HCT116 (cell line): ENCODE data around the gene CRY1.

Experiments
- CBX3 ChIP-seq: IDR thresholded peaks from 2 replicates; pipeline ENCODE4 v1.6.1; 2012; ENCODE audit warnings: low read depth
- CEBPB ChIP-seq: IDR thresholded peaks from 2 replicates; pipeline ENCODE4 v1.6.1; 2012; ENCODE audit warnings: low read depth
- CTCF ChIP-seq, 3 experiments: fragments of 200-600 bp in 1 of 3; sonication (generic) in 1 of 3; IDR thresholded peaks in 2 of 3; conservative IDR thresholded peaks in 1 of 3; 2 replicates each; pipeline ENCODE4 v1.5.1; 2012 to 2017; ENCODE audit warnings: low read depth in 2 of 3, low read length in 2 of 3, antibody characterized with exemption in 1 of 3, borderline replicate concordance in 1 of 3, control low read depth in 1 of 3, mild to moderate bottlenecking in 1 of 3, mixed read lengths in 1 of 3, mixed run types in 1 of 3, moderate library complexity in 1 of 3; ENCODE audit not compliant: insufficient read depth in 1 of 3
- EZH2 ChIP-seq: fragments of 200-600 bp; sonication (generic); IDR thresholded peaks from 2 replicates; pipeline ENCODE4 v1.6.1; 2017; ENCODE audit warnings: antibody characterized with exemption, mixed run types
- EZH2phosphoT487 ChIP-seq: fragments of 200-600 bp; IDR thresholded peaks from 2 replicates; pipeline ENCODE4 v1.6.1; 2018; ENCODE audit warnings: antibody characterized with exemption, borderline replicate concordance
- FOSL1 ChIP-seq: IDR thresholded peaks from 2 replicates; pipeline ENCODE4 v1.6.1; 2012; ENCODE audit warnings: low read depth
- POLR2A ChIP-seq: IDR thresholded peaks from 2 replicates; pipeline ENCODE4 v1.7.0; 2011; ENCODE audit warnings: borderline replicate concordance; ENCODE audit not compliant: insufficient read depth, insufficient read length; ENCODE audit errors: extremely low read depth
- POLR2AphosphoS5 ChIP-seq: IDR thresholded peaks from 2 replicates; pipeline ENCODE4 v1.6.1; 2011; ENCODE audit warnings: mild to moderate bottlenecking, low read depth, low read length, moderate library complexity
- SP1 ChIP-seq: IDR thresholded peaks from 2 replicates; pipeline ENCODE4 v1.6.1; 2012; ENCODE audit warnings: low read depth
- TCF7L2 ChIP-seq: IDR thresholded peaks from 2 replicates; pipeline ENCODE4 v1.7.0; 2011; ENCODE audit warnings: borderline replicate concordance, inconsistent platforms; ENCODE audit not compliant: insufficient read depth, insufficient read length; ENCODE audit errors: extremely low read depth
- ZNF274 ChIP-seq: fragments of 200-500 bp; sonication (Bioruptor generic); IDR thresholded peaks from 2 replicates; pipeline ENCODE4 v1.6.1; 2014; ENCODE audit warnings: mild to moderate bottlenecking, low read depth, low read length, inconsistent platforms

- TF ChIP-seq CTCF (IDR thresholded peaks at IDR 0.05 in 2 of 3, conservative IDR thresholded peaks at IDR 0.05 in 1 of 3; ENCODE audit: borderline replicate concordance in 1 of 3, insufficient read depth in 1 of 3, low read depth in 2 of 3, low read length in 2 of 3): no peak
- no peak for TF ChIP-seq FOSL1
- no peak for TF ChIP-seq CBX3
- no peak for TF ChIP-seq POLR2A
- TF ChIP-seq CEBPB: no peak
- TF ChIP-seq TCF7L2: no peak
- TF ChIP-seq SP1: no peak
- no peak for TF ChIP-seq POLR2AphosphoS5
- TF ChIP-seq ZNF274: no peak
- no peak for TF ChIP-seq EZH2phosphoT487
- no peak for TF ChIP-seq EZH2
Observed at GRCh38 chr12:107107381-107107780, 14.0 kb upstream of the CRY1 start.
